Measurements from ENCODE around the gene UBA52. TPM values are rescaled to one million over a fixed set of nuclear protein-coding genes. Genes with fewer than 3 reads are reported as not detected.

Gene UBA52
- total RNA-seq, 1 experiment from 2014 or later, result 1,361 TPM

DNA sequence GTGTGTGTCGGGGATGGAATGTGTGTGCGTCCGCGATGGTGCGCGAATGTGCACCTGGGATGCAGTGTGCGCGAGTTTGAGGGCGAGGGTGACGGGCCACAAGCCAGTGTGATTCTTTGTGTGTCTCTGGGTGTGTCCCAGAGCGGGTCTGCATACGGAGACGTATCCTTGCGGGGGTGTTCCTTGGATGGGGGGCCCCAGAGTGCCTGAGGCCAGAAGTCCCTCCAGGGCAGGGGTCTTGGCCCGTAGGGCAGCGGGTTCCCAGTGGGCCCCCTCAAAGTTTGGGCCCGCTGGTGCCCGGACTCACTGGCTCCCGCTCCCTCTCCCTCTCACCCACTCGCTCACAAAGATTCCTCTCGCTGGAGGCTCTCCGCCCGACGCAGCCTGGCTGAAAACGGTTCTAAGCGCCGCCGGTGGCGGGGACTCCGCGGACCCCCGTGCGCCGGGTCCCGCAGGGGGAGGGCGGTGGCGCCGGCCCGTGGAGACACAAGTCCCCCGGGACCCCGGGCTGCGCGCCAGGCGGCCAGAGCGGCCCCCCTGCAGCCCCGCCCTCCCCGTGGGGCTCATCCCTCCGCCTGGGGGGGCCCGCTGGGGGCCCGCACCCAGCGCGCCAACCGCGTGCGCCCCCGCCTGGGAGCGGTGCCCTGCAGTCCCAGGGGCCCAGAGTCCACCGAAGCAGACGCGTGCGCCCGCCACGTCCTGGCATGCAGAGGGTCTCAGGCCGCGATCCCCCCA lies 34.1 kb downstream of the UBA52 start:
- no peaks in the 10 kb centered on the region for H3K36me3 Mint-ChIP-seq
- POLR2A ChIA-PET, result interaction anchor here (0.6 to 1.0 kb wide), 4 partner anchors 15 to 95 kb away, joined by 3 to 10 read pairs (median 4); no protein-coding TSS in a partner anchor
- H3K9me3 Mint-ChIP-seq, result no peaks in the 10 kb centered on the region
- H3K27ac Mint-ChIP-seq, result no peak overlapping the region; the same call in 1 of the 2 replicates
- DNase-seq (ENCODE audit: low spot score), result no peak
- peaks cover 48% of the 10 kb centered on the region for H3K4me1 Mint-ChIP-seq
- peak overlapping the region; percentile 70 for H3K4me3 Mint-ChIP-seq
- CTCF ChIA-PET, result interaction anchor here (2.3 kb wide), 1 partner anchor 12 kb away, joined by 9 read pairs; no protein-coding TSS in a partner anchor
- ATAC-seq, result no peak
- TF ChIP-seq RORB (CRISPR knock-in tag; IDR thresholded peaks at IDR 0.05) (no peak), FOXP1 (CRISPR knock-in tag; IDR thresholded peaks at IDR 0.05; ENCODE audit: borderline replicate concordance) (0 out of 2 replicates have a peak, but pooled peaks have one; percentile 28), NFE2L1 (CRISPR knock-in tag; IDR thresholded peaks at IDR 0.05) (no peak)
- TF ChIP-seq, protein P1, sequence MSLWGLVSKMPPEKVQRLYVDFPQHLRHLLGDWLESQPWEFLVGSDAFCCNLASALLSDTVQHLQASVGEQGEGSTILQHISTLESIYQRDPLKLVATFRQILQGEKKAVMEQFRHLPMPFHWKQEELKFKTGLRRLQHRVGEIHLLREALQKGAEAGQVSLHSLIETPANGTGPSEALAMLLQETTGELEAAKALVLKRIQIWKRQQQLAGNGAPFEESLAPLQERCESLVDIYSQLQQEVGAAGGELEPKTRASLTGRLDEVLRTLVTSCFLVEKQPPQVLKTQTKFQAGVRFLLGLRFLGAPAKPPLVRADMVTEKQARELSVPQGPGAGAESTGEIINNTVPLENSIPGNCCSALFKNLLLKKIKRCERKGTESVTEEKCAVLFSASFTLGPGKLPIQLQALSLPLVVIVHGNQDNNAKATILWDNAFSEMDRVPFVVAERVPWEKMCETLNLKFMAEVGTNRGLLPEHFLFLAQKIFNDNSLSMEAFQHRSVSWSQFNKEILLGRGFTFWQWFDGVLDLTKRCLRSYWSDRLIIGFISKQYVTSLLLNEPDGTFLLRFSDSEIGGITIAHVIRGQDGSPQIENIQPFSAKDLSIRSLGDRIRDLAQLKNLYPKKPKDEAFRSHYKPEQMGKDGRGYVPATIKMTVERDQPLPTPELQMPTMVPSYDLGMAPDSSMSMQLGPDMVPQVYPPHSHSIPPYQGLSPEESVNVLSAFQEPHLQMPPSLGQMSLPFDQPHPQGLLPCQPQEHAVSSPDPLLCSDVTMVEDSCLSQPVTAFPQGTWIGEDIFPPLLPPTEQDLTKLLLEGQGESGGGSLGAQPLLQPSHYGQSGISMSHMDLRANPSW (CRISPR knock-in tag; conservative IDR thresholded peaks at IDR 0.05; ENCODE audit: low read depth), result no peak
- TF ChIP-seq, protein P2, sequence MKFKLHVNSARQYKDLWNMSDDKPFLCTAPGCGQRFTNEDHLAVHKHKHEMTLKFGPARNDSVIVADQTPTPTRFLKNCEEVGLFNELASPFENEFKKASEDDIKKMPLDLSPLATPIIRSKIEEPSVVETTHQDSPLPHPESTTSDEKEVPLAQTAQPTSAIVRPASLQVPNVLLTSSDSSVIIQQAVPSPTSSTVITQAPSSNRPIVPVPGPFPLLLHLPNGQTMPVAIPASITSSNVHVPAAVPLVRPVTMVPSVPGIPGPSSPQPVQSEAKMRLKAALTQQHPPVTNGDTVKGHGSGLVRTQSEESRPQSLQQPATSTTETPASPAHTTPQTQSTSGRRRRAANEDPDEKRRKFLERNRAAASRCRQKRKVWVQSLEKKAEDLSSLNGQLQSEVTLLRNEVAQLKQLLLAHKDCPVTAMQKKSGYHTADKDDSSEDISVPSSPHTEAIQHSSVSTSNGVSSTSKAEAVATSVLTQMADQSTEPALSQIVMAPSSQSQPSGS (CRISPR knock-in tag; IDR thresholded peaks at IDR 0.05; ENCODE audit: borderline replicate concordance, low read depth), result no peak
- TF ChIP-seq, protein P3, sequence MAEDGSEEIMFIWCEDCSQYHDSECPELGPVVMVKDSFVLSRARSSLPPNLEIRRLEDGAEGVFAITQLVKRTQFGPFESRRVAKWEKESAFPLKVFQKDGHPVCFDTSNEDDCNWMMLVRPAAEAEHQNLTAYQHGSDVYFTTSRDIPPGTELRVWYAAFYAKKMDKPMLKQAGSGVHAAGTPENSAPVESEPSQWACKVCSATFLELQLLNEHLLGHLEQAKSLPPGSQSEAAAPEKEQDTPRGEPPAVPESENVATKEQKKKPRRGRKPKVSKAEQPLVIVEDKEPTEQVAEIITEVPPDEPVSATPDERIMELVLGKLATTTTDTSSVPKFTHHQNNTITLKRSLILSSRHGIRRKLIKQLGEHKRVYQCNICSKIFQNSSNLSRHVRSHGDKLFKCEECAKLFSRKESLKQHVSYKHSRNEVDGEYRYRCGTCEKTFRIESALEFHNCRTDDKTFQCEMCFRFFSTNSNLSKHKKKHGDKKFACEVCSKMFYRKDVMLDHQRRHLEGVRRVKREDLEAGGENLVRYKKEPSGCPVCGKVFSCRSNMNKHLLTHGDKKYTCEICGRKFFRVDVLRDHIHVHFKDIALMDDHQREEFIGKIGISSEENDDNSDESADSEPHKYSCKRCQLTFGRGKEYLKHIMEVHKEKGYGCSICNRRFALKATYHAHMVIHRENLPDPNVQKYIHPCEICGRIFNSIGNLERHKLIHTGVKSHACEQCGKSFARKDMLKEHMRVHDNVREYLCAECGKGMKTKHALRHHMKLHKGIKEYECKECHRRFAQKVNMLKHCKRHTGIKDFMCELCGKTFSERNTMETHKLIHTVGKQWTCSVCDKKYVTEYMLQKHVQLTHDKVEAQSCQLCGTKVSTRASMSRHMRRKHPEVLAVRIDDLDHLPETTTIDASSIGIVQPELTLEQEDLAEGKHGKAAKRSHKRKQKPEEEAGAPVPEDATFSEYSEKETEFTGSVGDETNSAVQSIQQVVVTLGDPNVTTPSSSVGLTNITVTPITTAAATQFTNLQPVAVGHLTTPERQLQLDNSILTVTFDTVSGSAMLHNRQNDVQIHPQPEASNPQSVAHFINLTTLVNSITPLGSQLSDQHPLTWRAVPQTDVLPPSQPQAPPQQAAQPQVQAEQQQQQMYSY (CRISPR knock-in tag; IDR thresholded peaks at IDR 0.05), result no peak
- peaks cover 87% of the 10 kb centered on the region for H3K27me3 Mint-ChIP-seq (ENCODE audit: low read depth)

DNA sequence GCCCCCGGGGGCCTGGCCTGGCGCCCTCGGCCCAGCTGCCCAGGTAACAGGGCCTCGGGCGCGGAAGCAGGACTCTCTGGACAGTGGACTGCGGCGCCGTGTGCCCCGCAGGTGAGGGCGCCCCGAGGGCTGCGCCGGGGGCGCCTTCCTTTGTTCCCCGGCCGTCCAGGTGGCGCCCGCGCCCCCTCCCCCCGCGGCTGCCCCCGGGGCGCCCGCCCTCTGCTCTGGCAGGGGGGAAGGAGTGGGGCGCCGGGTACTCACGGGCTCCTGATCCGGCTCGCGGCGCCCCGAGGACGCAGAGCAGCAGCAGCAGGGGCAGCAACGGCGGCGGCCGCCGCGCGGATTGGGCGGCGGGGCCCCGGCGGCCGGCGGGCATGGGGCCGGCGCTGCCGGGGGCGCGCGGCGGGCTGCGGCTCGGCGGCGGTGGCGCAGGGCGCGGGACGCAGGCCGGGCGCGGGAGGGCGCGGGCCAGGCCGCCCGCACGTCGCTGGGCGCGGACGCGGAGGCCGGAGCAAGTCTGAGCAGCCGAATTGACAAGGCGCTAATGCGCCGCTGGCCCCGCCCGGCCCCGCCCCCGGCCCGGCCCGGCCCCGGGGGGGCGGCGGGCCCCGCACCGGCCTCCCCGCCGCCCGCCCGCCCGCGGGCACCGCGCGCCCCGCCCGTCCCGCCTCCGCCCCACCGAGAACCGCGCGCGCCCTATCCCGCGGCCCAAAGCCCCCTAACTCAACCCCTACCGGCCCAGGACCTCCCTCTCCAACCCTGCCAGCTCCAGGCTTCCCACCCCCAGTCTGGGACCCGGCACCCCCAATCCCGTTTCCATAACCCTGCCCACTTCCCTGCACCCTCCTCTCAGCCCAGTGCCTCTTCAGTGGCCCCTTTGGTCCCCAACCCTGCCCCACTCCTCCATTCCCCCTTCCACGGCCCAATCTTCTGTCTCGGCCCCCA lies 34.9 kb downstream of the UBA52 start, which contains the start of gene CRLF1:
CRLF1 (minus strand) TSS at position 519 of the 945 bp plus-strand sequence; CDS start at position 376, 143 bp downstream.
- Mint-ChIP-seq H3K27ac (no peak within 1 kb of the TSS), H3K36me3 (no peaks in the 10 kb centered on the region), H3K9me3 (no peaks in the 10 kb centered on the region), H3K27me3 (ENCODE audit: low read depth) (peaks cover 85% of the 10 kb centered on the region), H3K4me3 (peak within 1 kb of the TSS; percentile 70), H3K4me1 (peaks cover 53% of the 10 kb centered on the region)
- DNase-seq (ENCODE audit: low spot score), result no peak
- no peak for ATAC-seq
- TF ChIP-seq, protein P4, sequence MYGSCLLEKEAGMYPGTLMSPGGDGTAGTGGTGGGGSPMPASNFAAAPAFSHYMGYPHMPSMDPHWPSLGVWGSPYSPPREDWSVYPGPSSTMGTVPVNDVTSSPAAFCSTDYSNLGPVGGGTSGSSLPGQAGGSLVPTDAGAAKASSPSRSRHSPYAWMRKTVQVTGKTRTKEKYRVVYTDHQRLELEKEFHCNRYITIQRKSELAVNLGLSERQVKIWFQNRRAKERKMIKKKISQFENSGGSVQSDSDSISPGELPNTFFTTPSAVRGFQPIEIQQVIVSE (CRISPR knock-in tag; IDR thresholded peaks at IDR 0.05; ENCODE audit: borderline replicate concordance), result no peak
- TF ChIP-seq, protein P2 (CRISPR knock-in tag; IDR thresholded peaks at IDR 0.05; ENCODE audit: borderline replicate concordance, low read depth), result no peak
- TF ChIP-seq ELF4 (CRISPR knock-in tag; IDR thresholded peaks at IDR 0.05; ENCODE audit: low read depth), result no peak
- no peak for TF ChIP-seq GRHL2 (CRISPR knock-in tag; IDR thresholded peaks at IDR 0.05; ENCODE audit: insufficient replicate concordance, severe bottlenecking)
- TF ChIP-seq SMAD4 (CRISPR knock-in tag; IDR thresholded peaks at IDR 0.05), result no peak
- TF ChIP-seq FOXP1 (CRISPR knock-in tag; IDR thresholded peaks at IDR 0.05; ENCODE audit: borderline replicate concordance), result no peak
- TF ChIP-seq, protein P5, sequence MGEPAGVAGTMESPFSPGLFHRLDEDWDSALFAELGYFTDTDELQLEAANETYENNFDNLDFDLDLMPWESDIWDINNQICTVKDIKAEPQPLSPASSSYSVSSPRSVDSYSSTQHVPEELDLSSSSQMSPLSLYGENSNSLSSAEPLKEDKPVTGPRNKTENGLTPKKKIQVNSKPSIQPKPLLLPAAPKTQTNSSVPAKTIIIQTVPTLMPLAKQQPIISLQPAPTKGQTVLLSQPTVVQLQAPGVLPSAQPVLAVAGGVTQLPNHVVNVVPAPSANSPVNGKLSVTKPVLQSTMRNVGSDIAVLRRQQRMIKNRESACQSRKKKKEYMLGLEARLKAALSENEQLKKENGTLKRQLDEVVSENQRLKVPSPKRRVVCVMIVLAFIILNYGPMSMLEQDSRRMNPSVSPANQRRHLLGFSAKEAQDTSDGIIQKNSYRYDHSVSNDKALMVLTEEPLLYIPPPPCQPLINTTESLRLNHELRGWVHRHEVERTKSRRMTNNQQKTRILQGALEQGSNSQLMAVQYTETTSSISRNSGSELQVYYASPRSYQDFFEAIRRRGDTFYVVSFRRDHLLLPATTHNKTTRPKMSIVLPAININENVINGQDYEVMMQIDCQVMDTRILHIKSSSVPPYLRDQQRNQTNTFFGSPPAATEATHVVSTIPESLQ (CRISPR knock-in tag; IDR thresholded peaks at IDR 0.05), result no peak
- TF ChIP-seq NFATC4 (CRISPR knock-in tag; IDR thresholded peaks at IDR 0.05), result no peak
- ChIA-PET POLR2A (interaction anchor here (0.6 kb wide), 1 partner anchor 32 kb away, joined by 7 read pairs; no protein-coding TSS in a partner anchor), CTCF (interaction anchor here (0.6 to 2.3 kb wide), 3 partner anchors 13 to 18 kb away, joined by 3 to 9 read pairs (median 4); partner anchors contain the start of gene REX1BD)

All from WTC11 (cell line).